PC-9 (cell line): ENCODE results near the gene CBFA2T3. TPM values are rescaled to one million over a fixed set of nuclear protein-coding genes. Genes with fewer than 3 reads are reported as not detected.

Experiments used
- BruUV-seq: library from RNA; stranded (reverse); fragments of 400-500 nt; replicated peaks from 2 replicates; lab custom pipeline; 2021; lab: Mats Ljungman, UMichigan
- CTCF ChIA-PET: fragments of 300-600 bp; sonication (Branson Sonifier 250); formaldehyde crosslinking; loops from one replicate; lab custom pipeline; 2022; ENCODE audit warnings: antibody characterized with exemption; lab: Charles Lee
- POLR2A ChIA-PET: fragments of 300-600 bp; sonication (Branson Sonifier 250); formaldehyde crosslinking; loops from one replicate; lab custom pipeline; 2022; ENCODE audit warnings: antibody characterized with exemption; ENCODE audit not compliant: unreplicated experiment; lab: Charles Lee
- DNase-seq, 2 experiments: peaks; one replicate each; pipeline versions ENCODE4 v3.0.0 to v3.0.0-alpha.2; 2015 to 2022; ENCODE audit warnings: mixed read lengths in 1 of 2
- H2AFZ ChIP-seq: fragments of 200-600 bp; sonication (generic); 2 replicates; pipeline ENCODE4 v1.8.1; 2017; ENCODE audit warnings: antibody characterized with exemption
- H3F3A ChIP-seq: fragments of 200-600 bp; sonication (generic); 2 replicates; pipeline ENCODE4 v1.8.1; 2017; ENCODE audit warnings: antibody characterized with exemption, mild to moderate bottlenecking, low read depth; ENCODE audit not compliant: insufficient read depth
- H3K27ac ChIP-seq: fragments of 200-600 bp; sonication (generic); 2 replicates; pipeline ENCODE4 v1.6.1; 2016; ENCODE audit warnings: mixed run types
- H3K27me3 ChIP-seq: fragments of 200-600 bp; sonication (generic); 2 replicates; pipeline ENCODE4 v1.6.1; 2016; ENCODE audit warnings: low read depth, mixed run types; ENCODE audit not compliant: insufficient read depth
- H3K36me3 ChIP-seq: fragments of 200-600 bp; sonication (generic); 2 replicates; pipeline ENCODE4 v1.6.1; 2016; ENCODE audit warnings: low read depth, mixed run types
- H3K4me1 ChIP-seq: fragments of 200-600 bp; sonication (generic); replicated peaks from 2 replicates; pipeline ENCODE4 v1.6.1; 2016; ENCODE audit warnings: mixed run types; ENCODE audit not compliant: insufficient read depth
- H3K4me2 ChIP-seq: fragments of 200-600 bp; sonication (generic); 2 replicates; pipeline ENCODE4 v1.6.1; 2017; ENCODE audit warnings: mixed run types
- H3K4me3 ChIP-seq: fragments of 200-600 bp; sonication (generic); 2 replicates; pipeline ENCODE4 v1.6.1; 2016; ENCODE audit warnings: mixed run types
- H3K79me2 ChIP-seq: fragments of 200-600 bp; sonication (generic); 2 replicates; pipeline ENCODE4 v1.6.1; 2017; ENCODE audit warnings: low read depth, mixed run types
- H3K9me2 ChIP-seq: fragments of 200-600 bp; sonication (generic); 2 replicates; pipeline ENCODE4 v1.8.1; 2017; ENCODE audit warnings: mild to moderate bottlenecking; ENCODE audit not compliant: insufficient read depth
- H3K9me3 ChIP-seq: fragments of 200-600 bp; sonication (generic); 2 replicates; pipeline ENCODE4 v1.8.1; 2016; ENCODE audit warnings: low read depth; ENCODE audit not compliant: insufficient read depth
- H4K20me1 ChIP-seq: fragments of 200-600 bp; sonication (generic); 2 replicates; pipeline ENCODE4 v1.8.1; 2017; ENCODE audit not compliant: insufficient read depth
- CTCF ChIP-seq: fragments of 200-600 bp; sonication (generic); conservative IDR thresholded peaks from 2 replicates; pipeline ENCODE4 v1.6.1; 2017; ENCODE audit warnings: mixed run types, antibody characterized with exemption, mild to moderate bottlenecking, moderate library complexity
- EZH2 ChIP-seq: fragments of 200-600 bp; sonication (generic); IDR thresholded peaks from 2 replicates; pipeline ENCODE4 v1.8.0; 2017; ENCODE audit warnings: antibody characterized with exemption, low read depth
- intact Hi-C: fragments of 100-400 bp; cut with micrococcal nuclease; formaldehyde crosslinking; loops from one replicate; pipeline ENCODE4 v1.10.0; 2022; ENCODE audit not compliant: unreplicated experiment
- total RNA-seq: library from RNA; stranded (reverse); gene quantifications from 2 replicates; pipeline ENCODE4 v1.2.3, GENCODE V29; 2021

The CBFA2T3 gene
- total RNA-seq, 1 experiment from 2014 or later: 1.0 TPM

- intact Hi-C loops: no loop called here
- DNase-seq: no peak
- Histone ChIP-seq H3K27me3 (peaks cover 31% of the 10 kb centered on the region), H3F3A (no peaks in the 10 kb centered on the region), H3K4me1 (no peaks in the 10 kb centered on the region), H3K27ac (no peak overlapping the region), H3K36me3 (no peaks in the 10 kb centered on the region), H3K9me3 (no peaks in the 10 kb centered on the region), H3K4me2 (no peak overlapping the region), H3K9me2 (no peaks in the 10 kb centered on the region), H3K4me3 (no peak overlapping the region), H3K79me2 (no peaks in the 10 kb centered on the region), H2AFZ (no peak overlapping the region), H4K20me1 (no peaks in the 10 kb centered on the region)
- CTCF ChIA-PET: no interaction called here
- POLR2A ChIA-PET: no interaction called here
- TF ChIP-seq CTCF (no peak), EZH2 (no peak)
- no TSS peak for BruUV-seq
These were observed 30.6 kb upstream of the CBFA2T3 start for GRCh38 chr16:89007371-89008249.

- no peak for TF ChIP-seq CTCF
- no peak for TF ChIP-seq EZH2
- Histone ChIP-seq H3F3A (no peaks in the 10 kb centered on the region), H3K4me1 (no peaks in the 10 kb centered on the region), H3K4me3 (no peak overlapping the region), H4K20me1 (no peaks in the 10 kb centered on the region), H3K79me2 (no peaks in the 10 kb centered on the region), H3K27me3 (peaks cover 39% of the 10 kb centered on the region), H3K4me2 (no peak overlapping the region), H3K9me2 (no peaks in the 10 kb centered on the region), H3K9me3 (no peaks in the 10 kb centered on the region), H3K36me3 (no peaks in the 10 kb centered on the region), H3K27ac (no peak overlapping the region), H2AFZ (no peak overlapping the region)
- no TSS peak for BruUV-seq
- no peak for DNase-seq
- POLR2A ChIA-PET: no interaction called here
- CTCF ChIA-PET: no interaction called here
- intact Hi-C loops: no loop called here
These were observed 29.2 kb upstream of the CBFA2T3 start for GRCh38 chr16:89006036-89006752.

GRCh38 chr16:89005201-89006035 lies 28.4 kb upstream of the CBFA2T3 start:
- no peak overlapping the region for H3K4me2 ChIP-seq
- ChIA-PET CTCF (no interaction called here), POLR2A (no interaction called here)
- H3K36me3 ChIP-seq: no peaks in the 10 kb centered on the region
- BruUV-seq: no TSS peak
- intact Hi-C loops: no loop called here
- no peaks in the 10 kb centered on the region for H3K79me2 ChIP-seq
- no peaks in the 10 kb centered on the region for H4K20me1 ChIP-seq
- no peaks in the 10 kb centered on the region for H3K4me1 ChIP-seq
- no peaks in the 10 kb centered on the region for H3F3A ChIP-seq
- H2AFZ ChIP-seq: no peak overlapping the region
- peaks cover 43% of the 10 kb centered on the region for H3K27me3 ChIP-seq
- no peak overlapping the region for H3K27ac ChIP-seq
- DNase-seq: no peak
- no peaks in the 10 kb centered on the region for H3K9me3 ChIP-seq
- no peak overlapping the region for H3K4me3 ChIP-seq
- no peaks in the 10 kb centered on the region for H3K9me2 ChIP-seq
- TF ChIP-seq CTCF (no peak), EZH2 (no peak)
